Measurements from ENCODE around the gene SNX5. TPM values are rescaled to one million over a fixed set of nuclear protein-coding genes. Genes with fewer than 3 reads are reported as not detected.

Gene SNX5
- total RNA-seq, 1 donor from 2014 or later = 82.5 TPM

DNA sequence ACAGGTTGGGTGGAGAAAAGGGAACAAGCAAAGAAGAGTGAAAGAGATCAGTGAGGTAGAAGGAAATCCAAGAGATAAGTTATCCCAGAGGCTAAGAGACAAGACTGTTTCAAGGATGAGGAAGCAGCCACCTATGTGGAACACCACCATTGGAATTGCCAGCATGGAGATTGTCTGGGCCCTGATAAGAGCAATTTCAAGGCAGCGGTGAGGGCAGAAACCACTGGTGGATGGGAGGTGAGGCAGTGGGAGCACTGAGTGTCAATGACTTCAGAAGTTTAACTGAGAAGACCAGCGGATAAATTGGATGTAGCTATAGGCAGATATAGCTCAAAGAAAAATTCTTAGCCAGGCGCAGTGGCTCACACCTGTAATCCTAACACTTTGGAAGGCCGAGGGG, 56.7 kb downstream of the SNX5 start:
- DNase-seq (ENCODE audit: low spot score) = no peak
- Mint-ChIP-seq H3K4me3 (ENCODE audit: unreplicated experiment) (no peak overlapping the region), H3K4me1 (ENCODE audit: low read depth) (peaks cover 27% of the 10 kb centered on the region), H3K27me3 (ENCODE audit: low read depth) (no peaks in the 10 kb centered on the region), H3K9me3 (ENCODE audit: low read depth) (no peaks in the 10 kb centered on the region), H3K36me3 (ENCODE audit: low read depth) (peaks cover 3% of the 10 kb centered on the region), H3K27ac (ENCODE audit: unreplicated experiment) (no peak overlapping the region)
- TF ChIP-seq, protein P1, sequence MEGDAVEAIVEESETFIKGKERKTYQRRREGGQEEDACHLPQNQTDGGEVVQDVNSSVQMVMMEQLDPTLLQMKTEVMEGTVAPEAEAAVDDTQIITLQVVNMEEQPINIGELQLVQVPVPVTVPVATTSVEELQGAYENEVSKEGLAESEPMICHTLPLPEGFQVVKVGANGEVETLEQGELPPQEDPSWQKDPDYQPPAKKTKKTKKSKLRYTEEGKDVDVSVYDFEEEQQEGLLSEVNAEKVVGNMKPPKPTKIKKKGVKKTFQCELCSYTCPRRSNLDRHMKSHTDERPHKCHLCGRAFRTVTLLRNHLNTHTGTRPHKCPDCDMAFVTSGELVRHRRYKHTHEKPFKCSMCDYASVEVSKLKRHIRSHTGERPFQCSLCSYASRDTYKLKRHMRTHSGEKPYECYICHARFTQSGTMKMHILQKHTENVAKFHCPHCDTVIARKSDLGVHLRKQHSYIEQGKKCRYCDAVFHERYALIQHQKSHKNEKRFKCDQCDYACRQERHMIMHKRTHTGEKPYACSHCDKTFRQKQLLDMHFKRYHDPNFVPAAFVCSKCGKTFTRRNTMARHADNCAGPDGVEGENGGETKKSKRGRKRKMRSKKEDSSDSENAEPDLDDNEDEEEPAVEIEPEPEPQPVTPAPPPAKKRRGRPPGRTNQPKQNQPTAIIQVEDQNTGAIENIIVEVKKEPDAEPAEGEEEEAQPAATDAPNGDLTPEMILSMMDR (IDR thresholded peaks at IDR 0.05) = no peak

DNA sequence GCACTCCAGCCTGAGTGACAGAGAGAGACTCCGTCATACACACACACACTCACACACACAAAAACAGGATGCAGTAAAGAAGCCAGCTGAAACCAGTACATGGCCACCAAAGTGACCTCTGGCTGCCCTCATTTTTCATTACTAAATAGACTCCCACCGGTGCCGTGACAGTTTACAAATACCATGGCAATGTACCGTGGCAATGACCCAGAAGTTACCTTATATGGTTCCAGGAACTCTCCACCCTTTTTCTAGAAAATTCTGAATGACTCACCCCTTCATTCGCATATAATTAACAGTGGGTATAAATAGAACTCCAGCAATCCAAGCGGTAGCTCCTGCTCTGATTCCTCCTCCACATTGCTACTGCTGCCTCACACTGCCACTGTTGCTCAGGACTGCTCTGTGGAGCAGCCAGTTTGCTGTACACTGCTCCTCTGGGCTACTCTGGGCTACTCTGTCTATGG, 57.7 kb downstream of the SNX5 start:
- Mint-ChIP-seq H3K9me3 (ENCODE audit: low read depth) (no peaks in the 10 kb centered on the region), H3K27me3 (ENCODE audit: low read depth) (no peaks in the 10 kb centered on the region), H3K4me3 (ENCODE audit: unreplicated experiment) (no peak overlapping the region), H3K36me3 (ENCODE audit: low read depth) (peaks cover 3% of the 10 kb centered on the region), H3K27ac (ENCODE audit: unreplicated experiment) (no peak overlapping the region), H3K4me1 (ENCODE audit: low read depth) (peaks cover 27% of the 10 kb centered on the region)
- no peak for DNase-seq (ENCODE audit: low spot score)
- TF ChIP-seq, protein P1 (IDR thresholded peaks at IDR 0.05) = no peak

DNA sequence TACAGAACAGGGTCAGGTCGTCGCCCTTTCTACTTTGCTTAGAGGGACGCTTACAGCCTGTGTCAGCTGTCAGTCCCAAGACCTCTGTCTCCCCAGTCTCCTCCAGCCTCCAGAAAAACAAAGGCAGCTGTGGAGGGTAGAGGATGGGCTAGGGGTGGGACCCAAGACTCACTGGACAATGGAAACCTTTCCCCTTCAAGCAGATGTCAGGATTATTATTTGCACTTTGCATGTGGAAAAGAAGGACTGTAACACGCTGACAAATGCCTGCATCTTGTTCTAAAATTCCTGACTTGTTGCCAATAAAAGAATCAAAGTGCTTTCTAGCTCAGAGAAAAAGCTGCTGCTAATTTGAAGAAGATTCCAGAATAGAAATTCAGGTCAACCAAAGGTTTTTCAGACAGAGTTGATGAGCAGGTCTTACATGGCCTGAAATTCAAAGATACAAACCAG, 58.7 kb downstream of the SNX5 start:
- Mint-ChIP-seq H3K4me3 (ENCODE audit: unreplicated experiment) (no peak overlapping the region), H3K9me3 (ENCODE audit: low read depth) (no peaks in the 10 kb centered on the region), H3K27me3 (ENCODE audit: low read depth) (no peaks in the 10 kb centered on the region), H3K27ac (ENCODE audit: unreplicated experiment) (no peak overlapping the region), H3K4me1 (ENCODE audit: low read depth) (peaks cover 27% of the 10 kb centered on the region), H3K36me3 (ENCODE audit: low read depth) (peaks cover 3% of the 10 kb centered on the region)
- TF ChIP-seq, protein P1 (IDR thresholded peaks at IDR 0.05) = no peak
- no peak for DNase-seq (ENCODE audit: low spot score)

DNA sequence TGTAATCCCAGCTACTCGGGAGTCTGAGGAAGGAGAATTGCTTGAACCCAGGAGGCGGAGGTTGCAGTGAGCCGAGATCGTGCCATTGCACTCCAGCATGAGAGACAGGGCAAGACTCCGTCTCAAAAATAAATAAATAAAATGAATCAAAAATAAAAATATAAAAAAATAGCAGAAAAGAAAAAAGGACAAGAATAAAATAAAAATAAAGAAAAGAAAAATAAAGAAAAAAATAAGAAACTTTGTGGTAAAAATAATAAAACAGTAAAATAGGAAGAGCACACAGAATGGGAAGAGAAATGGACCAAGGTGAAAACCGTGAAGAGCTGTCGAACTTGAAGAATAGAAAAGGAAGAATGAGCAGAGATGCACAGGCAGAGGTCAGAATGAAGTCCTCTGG, 63.0 kb downstream of the SNX5 start:
- no peaks in the 10 kb centered on the region for H3K9me3 Mint-ChIP-seq (ENCODE audit: low read depth)
- H3K4me1 Mint-ChIP-seq (ENCODE audit: low read depth) = peaks cover 13% of the 10 kb centered on the region
- DNase-seq (ENCODE audit: low spot score) = no peak
- TF ChIP-seq, protein P1 (IDR thresholded peaks at IDR 0.05) = no peak
- no peak overlapping the region for H3K27ac Mint-ChIP-seq (ENCODE audit: unreplicated experiment)
- peaks cover 3% of the 10 kb centered on the region for H3K36me3 Mint-ChIP-seq (ENCODE audit: low read depth)
- H3K27me3 Mint-ChIP-seq (ENCODE audit: low read depth) = no peaks in the 10 kb centered on the region
- no peak overlapping the region for H3K4me3 Mint-ChIP-seq (ENCODE audit: unreplicated experiment)

DNA sequence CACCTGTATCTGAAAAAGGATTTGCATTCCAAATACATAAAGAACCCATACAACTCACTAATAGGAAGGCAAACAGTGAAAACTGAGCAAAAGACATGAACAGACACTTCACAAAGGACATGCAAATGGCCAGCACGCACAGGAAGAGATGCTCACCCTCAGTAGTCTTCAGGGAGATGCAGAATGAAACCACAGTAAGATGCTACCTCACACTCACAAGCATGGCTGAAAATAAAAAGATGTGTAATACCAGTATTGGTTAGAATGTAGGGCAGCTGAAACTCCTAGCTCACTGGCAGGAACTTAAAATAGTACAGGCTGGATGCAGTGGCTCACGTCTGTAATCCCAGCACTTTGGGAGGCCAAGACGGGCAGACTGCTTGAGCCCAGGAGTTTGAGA, 64.6 kb downstream of the SNX5 start:
- Mint-ChIP-seq H3K36me3 (ENCODE audit: low read depth) (peaks cover 3% of the 10 kb centered on the region), H3K4me1 (ENCODE audit: low read depth) (peaks cover 4% of the 10 kb centered on the region), H3K27me3 (ENCODE audit: low read depth) (no peaks in the 10 kb centered on the region), H3K9me3 (ENCODE audit: low read depth) (no peaks in the 10 kb centered on the region), H3K4me3 (ENCODE audit: unreplicated experiment) (no peak overlapping the region), H3K27ac (ENCODE audit: unreplicated experiment) (no peak overlapping the region)
- TF ChIP-seq, protein P1 (IDR thresholded peaks at IDR 0.05) = no peak
- no peak for DNase-seq (ENCODE audit: low spot score)

Data from chondrocyte (in vitro differentiated cells).